DND-41 (cell line): ENCODE measurements around the gene GPC3.

Experiments
- CTCF ChIP-seq: IDR thresholded peaks from 2 replicates; pipeline ENCODE4 v1.5.1; 2012; ENCODE audit warnings: borderline replicate concordance, low read length, moderate library complexity, mild to moderate bottlenecking; ENCODE audit not compliant: poor library complexity, severe bottlenecking; ENCODE audit errors: extremely low read depth
- EZH2 ChIP-seq: IDR thresholded peaks from 3 replicates; pipeline ENCODE4 v1.6.1; 2012; ENCODE audit warnings: borderline replicate concordance, low read depth, mild to moderate bottlenecking, moderate library complexity, low read length, inconsistent platforms; ENCODE audit not compliant: severe bottlenecking

GRCh38 chrX:133966199-133966598 is 19.2 kb downstream of the GPC3 start:
- TF ChIP-seq CTCF: no peak
- no peak for TF ChIP-seq EZH2
